Mucosa of rectum (tissue), 2 donors: ENCODE data around the gene DST.

ENCODE experiments used
- H3K27ac ChIP-seq, 2 donors: one replicate each; pipeline ENCODE4 v1.7.0; 2013; ENCODE audit warnings: inconsistent platforms in 2 of 2, low read depth in 2 of 2, low read length in 2 of 2
- H3K27me3 ChIP-seq, 2 donors: one replicate each; pipeline ENCODE4 v1.7.0; 2013; ENCODE audit warnings: low read length in 2 of 2; ENCODE audit not compliant: control insufficient read depth in 2 of 2, insufficient read depth in 2 of 2
- H3K36me3 ChIP-seq, 2 donors: one replicate each; pipeline ENCODE4 v1.7.0; 2013; ENCODE audit warnings: low read length in 2 of 2; ENCODE audit not compliant: control insufficient read depth in 2 of 2, insufficient read depth in 2 of 2
- H3K4me1 ChIP-seq, 2 donors: one replicate each; pipeline ENCODE4 v1.7.0; 2013; ENCODE audit warnings: low read length in 2 of 2, mild to moderate bottlenecking in 1 of 2; ENCODE audit not compliant: control insufficient read depth in 2 of 2, insufficient read depth in 2 of 2
- H3K4me3 ChIP-seq, 2 donors: one replicate each; pipeline ENCODE4 v1.7.0; 2013; ENCODE audit warnings: low read length in 2 of 2
- H3K9ac ChIP-seq, 2 donors: one replicate each; pipeline ENCODE4 v1.7.0; 2013; ENCODE audit warnings: low read length in 2 of 2, low read depth in 1 of 2, mild to moderate bottlenecking in 1 of 2
- H3K9me3 ChIP-seq, 2 donors: one replicate each; pipeline ENCODE4 v1.7.0; 2013; ENCODE audit warnings: low read length in 2 of 2; ENCODE audit not compliant: control insufficient read depth in 2 of 2
- donor health status: healthy.
- donor health status: Normal muscosa, but diverticular disease.

Gene DST

DNA sequence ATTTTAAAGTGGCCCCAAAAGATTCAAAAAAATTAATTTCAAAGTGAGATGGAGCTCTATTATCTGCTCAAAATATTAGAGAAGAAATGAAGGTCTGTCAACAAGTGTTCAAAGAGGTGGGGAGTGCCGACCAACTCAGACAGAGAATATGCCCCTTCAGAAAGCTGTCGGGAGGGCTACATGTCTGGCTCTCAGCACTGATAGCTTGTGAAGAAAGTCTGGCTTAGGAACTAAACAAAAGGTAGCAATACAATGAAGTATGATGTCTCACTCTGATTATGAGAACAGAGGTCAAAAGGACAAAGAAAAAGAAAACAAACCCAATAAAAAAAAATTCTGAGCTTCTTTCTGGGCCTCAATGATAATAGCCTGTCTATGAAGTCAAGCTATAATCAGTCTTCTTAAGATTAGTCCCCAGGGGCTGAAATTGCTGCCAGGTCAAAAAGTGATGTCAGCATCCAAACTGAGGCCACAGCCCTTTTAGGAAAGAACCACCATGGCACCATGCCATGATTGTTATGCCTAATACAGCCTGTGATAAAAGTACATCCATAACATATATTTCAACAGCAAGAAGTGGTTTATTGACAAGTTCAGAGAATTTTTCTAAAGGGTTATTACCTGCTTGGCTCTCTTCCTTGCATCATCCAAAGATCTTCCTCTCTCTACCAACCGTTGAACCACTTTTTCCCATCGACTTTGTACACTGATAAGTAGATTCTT lies 150.9 kb downstream of the DST start:
- Histone ChIP-seq H3K27ac (no peak overlapping the region), H3K4me3 (no peak overlapping the region), H3K9me3 (no peaks in the 10 kb centered on the region), H3K4me1 (no peaks in the 10 kb centered on the region), H3K9ac (no peak overlapping the region), H3K27me3 (no peaks in the 10 kb centered on the region), H3K36me3 (peaks cover 29 to 34% of the 10 kb centered on the region in 2 donors)

DNA sequence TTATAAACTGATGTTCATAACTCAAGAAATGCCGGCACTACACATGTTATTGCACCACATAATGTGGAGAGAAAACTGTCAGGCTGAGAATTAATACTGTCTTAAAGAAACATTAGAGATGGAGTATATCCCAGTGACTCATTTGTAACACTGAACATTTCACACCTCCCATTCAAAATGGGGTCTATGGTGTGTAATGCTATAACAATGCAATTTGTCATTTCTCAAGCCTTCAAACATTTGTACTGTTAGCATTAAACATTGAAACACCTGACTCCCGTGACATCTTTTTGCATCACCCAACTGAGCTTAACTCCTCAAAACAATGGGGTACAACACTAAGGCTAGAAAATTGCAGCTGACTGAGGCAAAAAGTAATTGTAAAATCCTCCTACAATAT lies 151.7 kb downstream of the DST start:
- no peaks in the 10 kb centered on the region for H3K4me1 ChIP-seq
- H3K9ac ChIP-seq, result no peak overlapping the region
- no peaks in the 10 kb centered on the region for H3K27me3 ChIP-seq
- no peaks in the 10 kb centered on the region for H3K9me3 ChIP-seq
- no peak overlapping the region for H3K4me3 ChIP-seq
- H3K27ac ChIP-seq, result no peak overlapping the region
- peaks cover 33% of the 10 kb centered on the region in 2 donors for H3K36me3 ChIP-seq

DNA sequence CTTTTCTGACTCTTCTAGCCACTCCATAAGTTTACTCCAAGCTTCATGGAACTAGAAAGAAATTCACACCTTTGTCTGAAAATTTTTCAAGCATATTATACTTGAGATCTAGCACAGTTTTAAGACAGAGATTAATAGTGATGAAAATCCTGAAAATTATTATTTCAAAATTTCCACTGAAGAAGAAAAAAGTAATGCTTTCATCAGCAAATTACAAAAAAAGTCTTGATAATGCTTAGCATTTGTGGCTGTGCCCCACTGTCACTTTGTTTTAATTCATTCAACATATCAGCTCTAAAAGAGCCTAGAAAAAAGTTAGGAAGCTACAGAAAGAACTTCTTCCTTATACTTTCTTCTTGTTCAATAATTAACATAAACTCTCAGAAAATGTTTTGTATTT lies 153.1 kb downstream of the DST start:
- peaks cover 33% of the 10 kb centered on the region in 2 donors for H3K36me3 ChIP-seq

DNA sequence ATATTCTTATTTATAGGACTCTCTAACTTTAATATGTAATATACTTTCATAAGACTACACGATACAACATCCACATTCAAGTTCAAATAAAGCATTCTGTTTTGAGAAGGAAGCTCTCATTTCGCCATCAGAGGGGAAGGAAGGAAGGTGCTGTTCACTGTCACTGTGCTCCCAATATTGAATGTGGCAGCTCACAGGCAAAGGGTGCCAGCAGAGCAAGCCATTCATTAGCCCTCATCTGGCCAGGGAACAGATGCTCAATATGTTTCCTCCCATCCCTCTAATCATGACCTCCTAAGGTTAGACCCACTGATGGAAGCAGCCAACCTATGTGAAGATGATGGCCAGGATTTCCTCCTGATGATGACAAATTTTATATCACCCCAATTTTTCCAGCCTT lies 154.4 kb downstream of the DST start:
- Histone ChIP-seq H3K27ac (no peak overlapping the region), H3K9me3 (no peaks in the 10 kb centered on the region), H3K36me3 (peaks cover 33 to 35% of the 10 kb centered on the region in 2 donors), H3K9ac (no peak overlapping the region), H3K27me3 (no peaks in the 10 kb centered on the region), H3K4me1 (no peaks in the 10 kb centered on the region), H3K4me3 (no peak overlapping the region)

More for the DNA sequence above, 153.1 kb downstream of the DST start:
- Histone ChIP-seq H3K4me3 (no peak overlapping the region), H3K4me1 (no peaks in the 10 kb centered on the region), H3K27ac (no peak overlapping the region), H3K9ac (no peak overlapping the region), H3K9me3 (no peaks in the 10 kb centered on the region), H3K27me3 (no peaks in the 10 kb centered on the region)

- no peaks in the 10 kb centered on the region for H3K9me3 ChIP-seq
- H3K27ac ChIP-seq, result no peak overlapping the region
- H3K4me1 ChIP-seq, result peaks cover 0 to 3% of the 10 kb centered on the region in 2 donors
- no peak overlapping the region for H3K4me3 ChIP-seq
- no peak overlapping the region for H3K9ac ChIP-seq
- H3K27me3 ChIP-seq, result no peaks in the 10 kb centered on the region
- H3K36me3 ChIP-seq, result peaks cover 23 to 36% of the 10 kb centered on the region in 2 donors
Observed at GRCh38 chr6:56486681-56487080, 156.0 kb downstream of the DST start.

GRCh38 chr6:56484669-56485068 lies 158.0 kb downstream of the DST start:
- H3K36me3 ChIP-seq, result peaks cover 14 to 32% of the 10 kb centered on the region in 2 donors

DNA sequence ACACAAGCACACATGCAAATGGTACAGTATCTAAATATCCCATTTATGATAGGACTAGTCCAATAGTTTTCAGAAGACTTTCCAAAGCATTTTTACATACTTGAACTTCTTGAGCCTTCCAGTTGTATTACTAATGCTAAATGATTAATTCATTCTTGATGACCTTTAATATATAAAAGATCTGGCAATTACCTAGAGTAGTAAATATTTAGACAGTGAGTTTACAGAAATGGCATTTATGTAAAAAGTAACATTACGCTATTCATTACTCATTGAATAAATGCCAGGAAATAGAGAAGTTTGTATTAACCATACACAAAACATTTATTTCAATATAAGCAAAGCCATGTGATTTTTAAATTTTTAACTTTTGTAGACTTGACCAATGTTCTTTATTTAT lies 158.8 kb downstream of the DST start:
- H3K9me3 ChIP-seq, result no peaks in the 10 kb centered on the region
- no peak overlapping the region for H3K9ac ChIP-seq
- H3K36me3 ChIP-seq, result peaks cover 14 to 35% of the 10 kb centered on the region in 2 donors
- H3K27ac ChIP-seq, result no peak overlapping the region
- H3K4me3 ChIP-seq, result no peak overlapping the region
- no peaks in the 10 kb centered on the region for H3K27me3 ChIP-seq
- peaks cover 0 to 3% of the 10 kb centered on the region in 2 donors for H3K4me1 ChIP-seq

More at GRCh38 chr6:56484669-56485068, 158.0 kb downstream of the DST start:
- Histone ChIP-seq H3K27ac (no peak overlapping the region), H3K27me3 (no peaks in the 10 kb centered on the region), H3K4me3 (no peak overlapping the region), H3K9me3 (no peaks in the 10 kb centered on the region), H3K4me1 (peaks cover 0 to 3% of the 10 kb centered on the region in 2 donors), H3K9ac (no peak overlapping the region)

DNA sequence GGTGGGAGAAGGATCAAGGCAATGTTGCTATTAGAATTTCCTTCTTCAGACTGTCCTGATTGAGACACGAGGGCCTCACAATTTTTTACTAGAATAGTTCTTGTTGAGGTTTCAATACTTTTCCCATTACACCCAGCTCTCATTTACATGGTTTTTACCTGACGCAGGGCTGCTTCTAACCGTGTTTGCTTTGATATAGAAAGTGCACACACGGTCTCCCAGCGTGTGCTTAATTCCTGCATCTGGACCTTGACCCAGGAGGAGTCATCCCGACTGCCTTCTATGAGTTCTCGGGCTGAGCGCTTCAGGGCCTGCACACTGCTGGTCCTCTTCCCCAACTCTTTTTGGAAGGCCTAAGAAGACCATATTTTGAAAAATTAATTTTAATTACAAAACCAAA lies 160.2 kb downstream of the DST start:
- Histone ChIP-seq H3K36me3 (peaks cover 11 to 31% of the 10 kb centered on the region in 2 donors), H3K27ac (no peak overlapping the region), H3K9ac (no peak overlapping the region)

DNA sequence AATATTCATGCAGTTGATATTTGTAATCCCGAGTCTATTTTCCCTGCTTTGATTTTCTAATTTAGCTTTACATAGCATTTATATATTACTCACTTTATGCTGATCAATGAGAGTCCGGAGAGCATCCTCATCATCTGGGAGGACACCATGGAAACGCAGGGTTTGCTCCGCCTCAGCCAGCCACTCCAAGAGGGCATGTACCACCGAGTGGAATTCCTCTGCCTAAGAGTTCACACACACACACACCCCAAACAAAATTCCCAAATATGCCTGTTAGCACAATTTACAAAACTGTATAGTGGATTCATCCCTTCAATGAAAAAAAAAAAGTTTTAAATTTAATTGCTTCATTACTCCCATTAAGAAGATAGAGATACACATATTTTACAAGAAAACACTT lies 160.7 kb downstream of the DST start:
- Histone ChIP-seq H3K9me3 (no peaks in the 10 kb centered on the region), H3K4me1 (peaks cover 0 to 3% of the 10 kb centered on the region in 2 donors), H3K9ac (no peak overlapping the region), H3K27me3 (no peaks in the 10 kb centered on the region), H3K4me3 (no peak overlapping the region), H3K36me3 (peaks cover 10 to 32% of the 10 kb centered on the region in 2 donors), H3K27ac (no peak overlapping the region)

More for the DNA sequence above, 160.2 kb downstream of the DST start:
- H3K4me3 ChIP-seq, result no peak overlapping the region
- peaks cover 0 to 3% of the 10 kb centered on the region in 2 donors for H3K4me1 ChIP-seq
- H3K9me3 ChIP-seq, result no peaks in the 10 kb centered on the region
- H3K27me3 ChIP-seq, result no peaks in the 10 kb centered on the region

GRCh38 chr6:56480654-56481337 lies 161.9 kb downstream of the DST start:
- Histone ChIP-seq H3K9me3 (no peaks in the 10 kb centered on the region), H3K4me3 (no peak overlapping the region), H3K9ac (no peak overlapping the region), H3K27me3 (no peaks in the 10 kb centered on the region), H3K27ac (no peak overlapping the region), H3K4me1 (peaks cover 0 to 3% of the 10 kb centered on the region in 2 donors), H3K36me3 (peaks cover 11 to 35% of the 10 kb centered on the region in 2 donors)
